ACC112 (cell line): ENCODE results near the gene CHRNB4.
A peak's percentile ranks its signal among the peaks of the same experiment; 100 is the strongest.
"Not testable (repeated sequence)": the region's sequence is repeated elsewhere in the genome, so short reads cannot be mapped to it uniquely, and the experiment has no call there.

Experiments
- H2AFZ ChIP-seq: fragments of 200-600 bp; sonication (generic); one replicate; pipeline ENCODE4 v1.6.0; 2017; ENCODE audit warnings: antibody characterized with exemption, low read length; ENCODE audit not compliant: unreplicated experiment
- H3K27ac ChIP-seq: fragments of 200-600 bp; sonication (generic); 2 replicates; pipeline ENCODE4 v1.5.1; 2014; ENCODE audit warnings: low read depth, mild to moderate bottlenecking, antibody characterized with exemption, low read length, moderate library complexity
- H3K27me3 ChIP-seq: fragments of 200-600 bp; sonication (generic); 2 replicates; pipeline ENCODE4 v1.6.1; 2014; ENCODE audit warnings: mild to moderate bottlenecking, antibody characterized with exemption, low read length, moderate library complexity, mixed read lengths; ENCODE audit not compliant: insufficient read depth
- H3K36me3 ChIP-seq: fragments of 200-600 bp; sonication (generic); 2 replicates; pipeline ENCODE4 v1.6.1; 2016; ENCODE audit warnings: mild to moderate bottlenecking, antibody characterized with exemption, low read length, moderate library complexity, mixed read lengths; ENCODE audit not compliant: insufficient read depth
- H3K4me1 ChIP-seq: fragments of 200-600 bp; sonication (generic); one replicate; pipeline ENCODE4 v1.6.1; 2016; ENCODE audit warnings: low read length, mixed read lengths; ENCODE audit not compliant: insufficient read depth, unreplicated experiment, control insufficient read depth
- H3K4me3 ChIP-seq: fragments of 200-600 bp; sonication (generic); 2 replicates; pipeline ENCODE4 v1.5.1; 2014; ENCODE audit warnings: mild to moderate bottlenecking, low read depth, low read length
- H3K79me2 ChIP-seq: fragments of 200-600 bp; sonication (generic); one replicate; pipeline ENCODE4 v1.6.0; 2016; ENCODE audit warnings: low read length; ENCODE audit not compliant: control insufficient read depth, unreplicated experiment, insufficient read depth

The CHRNB4 gene

GRCh38 chr15:78641102-78641748 lies at the start of gene CHRNB4:
Gene CHRNB4, minus strand, starts transcription at chr15:78641210. Its CDS starts 77 bp downstream, at chr15:78641133.
- Histone ChIP-seq H3K4me3 (peak within 1 kb of the TSS; percentile 79), H3K27me3 (0 out of 2 replicates have a peak, but pooled peaks cover 12% of the 10 kb centered on the region), H3K79me2 (no peaks in the 10 kb centered on the region), H2AFZ (no peak within 1 kb of the TSS), H3K27ac (no peak within 1 kb of the TSS), H3K4me1 (no peaks in the 10 kb centered on the region), H3K36me3 (no peaks in the 10 kb centered on the region)

- Histone ChIP-seq H3K4me1 (peaks cover 10% of the 10 kb centered on the region), H3K79me2 (no peaks in the 10 kb centered on the region), H3K27me3 (0 out of 2 replicates have a peak, but pooled peaks cover 5% of the 10 kb centered on the region), H3K36me3 (no peaks in the 10 kb centered on the region), H3K27ac (no peak overlapping the region), H2AFZ (no peak overlapping the region), H3K4me3 (no peak overlapping the region)
Measured at GRCh38 chr15:78689626-78690025, 48.6 kb upstream of the CHRNB4 start.

- Histone ChIP-seq H3K27ac (no peak overlapping the region), H3K36me3 (no peaks in the 10 kb centered on the region), H3K27me3 (0 out of 2 replicates have a peak, but pooled peaks cover 5% of the 10 kb centered on the region), H2AFZ (no peak overlapping the region), H3K4me3 (no peak overlapping the region), H3K4me1 (peaks cover 10% of the 10 kb centered on the region), H3K79me2 (no peaks in the 10 kb centered on the region)
Measured at GRCh38 chr15:78685925-78686324, 44.9 kb upstream of the CHRNB4 start.

GRCh38 chr15:78685159-78685921 lies 44.3 kb upstream of the CHRNB4 start:
- Histone ChIP-seq H3K4me3 (no peak overlapping the region), H3K27ac (no peak overlapping the region), H2AFZ (no peak overlapping the region), H3K4me1 (peaks cover 10% of the 10 kb centered on the region), H3K27me3 (0 out of 2 replicates have a peak, but pooled peaks cover 4% of the 10 kb centered on the region), H3K79me2 (no peaks in the 10 kb centered on the region), H3K36me3 (no peaks in the 10 kb centered on the region)

- H3K4me1 ChIP-seq, result peaks cover 10% of the 10 kb centered on the region
- no peaks in the 10 kb centered on the region for H3K79me2 ChIP-seq
- no peak overlapping the region for H3K27ac ChIP-seq
Measured at GRCh38 chr15:78684657-78685056, 43.6 kb upstream of the CHRNB4 start.

GRCh38 chr15:78683599-78683998 lies 42.6 kb upstream of the CHRNB4 start:
- H3K36me3 ChIP-seq, H3K79me2 ChIP-seq, H3K27ac ChIP-seq, H3K4me1 ChIP-seq, H3K4me3 ChIP-seq, H3K27me3 ChIP-seq, H2AFZ ChIP-seq: not testable (repeated sequence)

More at GRCh38 chr15:78684657-78685056, 43.6 kb upstream of the CHRNB4 start:
- Histone ChIP-seq H3K36me3 (no peaks in the 10 kb centered on the region), H3K4me3 (no peak overlapping the region), H2AFZ (no peak overlapping the region), H3K27me3 (no peaks in the 10 kb centered on the region)

GRCh38 chr15:78682693-78683410 lies 41.8 kb upstream of the CHRNB4 start:
- no peak overlapping the region for H3K27ac ChIP-seq
- peaks cover 10% of the 10 kb centered on the region for H3K4me1 ChIP-seq
- no peak overlapping the region for H2AFZ ChIP-seq
- H3K27me3 ChIP-seq, result no peaks in the 10 kb centered on the region
- no peaks in the 10 kb centered on the region for H3K79me2 ChIP-seq
- H3K36me3 ChIP-seq, result no peaks in the 10 kb centered on the region
- no peak overlapping the region for H3K4me3 ChIP-seq

GRCh38 chr15:78682004-78682651 lies 41.1 kb upstream of the CHRNB4 start:
- Histone ChIP-seq H3K27me3 (no peaks in the 10 kb centered on the region), H3K79me2 (no peaks in the 10 kb centered on the region), H3K36me3 (no peaks in the 10 kb centered on the region), H3K27ac (no peak overlapping the region), H2AFZ (no peak overlapping the region), H3K4me1 (peaks cover 10% of the 10 kb centered on the region), H3K4me3 (no peak overlapping the region)

- H3K79me2 ChIP-seq, result no peaks in the 10 kb centered on the region
Measured at GRCh38 chr15:78681281-78682003, 40.4 kb upstream of the CHRNB4 start.

More at GRCh38 chr15:78681281-78682003, 40.4 kb upstream of the CHRNB4 start:
- Histone ChIP-seq H3K4me1 (peaks cover 10% of the 10 kb centered on the region), H3K36me3 (no peaks in the 10 kb centered on the region), H3K27me3 (no peaks in the 10 kb centered on the region), H3K4me3 (no peak overlapping the region), H2AFZ (no peak overlapping the region), H3K27ac (no peak overlapping the region)
